A204.1 (cell line): ENCODE data around the gene MET.
"Not testable (repeated sequence)": the region's sequence is repeated elsewhere in the genome, so short reads cannot be mapped to it uniquely, and the experiment has no call there.

ENCODE experiments used
- FAIRE-seq: peaks from 2 replicates; lab custom pipeline; 2012; peaks lifted over from hg19 to GRCh38; lab: Jason Lieb, UNC

The MET gene

GRCh38 chr7:116728413-116728812, 56.4 kb downstream of the MET start:
- no peak for FAIRE-seq

DNA sequence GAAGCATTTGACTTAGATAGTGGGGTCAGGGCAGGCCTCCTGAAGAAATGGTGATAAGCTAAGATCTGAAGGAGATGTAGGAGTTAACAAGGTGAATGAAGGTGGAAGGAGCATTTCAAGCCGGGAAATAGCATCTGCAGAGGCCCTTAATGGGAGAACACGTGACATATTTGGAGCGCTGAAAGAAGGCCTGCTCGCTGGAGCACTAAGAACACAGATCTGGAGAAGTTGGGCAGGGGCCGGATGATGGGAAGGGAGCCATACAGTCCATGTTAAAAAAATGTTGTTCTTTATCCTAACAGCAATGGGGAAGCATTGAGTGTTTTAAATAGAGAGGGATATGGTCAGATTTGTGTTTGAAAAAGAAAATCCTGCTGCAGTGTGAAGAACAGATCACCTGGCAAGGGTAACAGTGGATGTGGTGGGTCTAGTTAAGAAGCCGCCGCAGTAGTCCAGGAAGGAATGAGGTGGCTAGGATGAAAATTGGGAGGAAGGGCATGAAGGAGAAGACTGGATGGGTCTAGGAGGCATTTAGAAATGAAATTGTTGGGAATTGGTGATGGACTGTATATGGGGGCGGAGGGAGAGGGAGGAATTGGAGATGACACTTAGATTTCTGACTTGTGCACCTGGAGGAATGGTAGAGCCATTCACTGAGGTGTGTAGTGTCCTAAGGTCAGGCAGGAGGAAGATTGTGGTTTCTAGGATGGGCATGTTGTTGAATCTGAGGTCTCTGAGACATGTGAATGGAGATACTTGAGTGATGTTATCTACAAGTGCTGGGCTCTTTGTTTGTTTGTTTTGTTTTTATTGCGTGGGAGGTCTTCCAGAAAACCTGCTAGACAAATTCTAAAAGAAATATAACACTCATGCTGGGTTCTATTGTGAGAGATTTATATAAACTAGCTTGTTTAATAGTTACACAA, 58.4 kb downstream of the MET start:
- FAIRE-seq, result no peak

DNA sequence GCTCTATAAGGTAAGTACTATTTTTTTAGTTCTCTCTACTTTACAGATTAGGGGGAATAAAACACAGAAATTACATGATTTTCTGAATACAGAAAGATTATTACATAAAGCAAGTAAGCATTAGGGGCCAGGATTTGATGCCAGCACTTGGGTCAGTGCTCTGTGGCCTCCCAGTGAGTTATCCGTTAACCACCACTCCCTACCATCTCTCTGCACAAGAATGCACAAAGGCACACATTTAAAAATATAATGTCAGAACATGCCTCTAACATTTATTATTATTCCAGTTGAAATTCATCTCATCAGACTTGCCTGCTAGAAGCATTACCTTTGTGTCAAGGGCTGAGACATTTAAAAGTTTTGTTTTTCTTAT, 59.0 kb downstream of the MET start:
- FAIRE-seq, result no peak

- no peak for FAIRE-seq
Measured at GRCh38 chr7:116731445-116732335, 59.7 kb downstream of the MET start.

- FAIRE-seq, result no peak
Measured at GRCh38 chr7:116732788-116733694, 61.0 kb downstream of the MET start.

DNA sequence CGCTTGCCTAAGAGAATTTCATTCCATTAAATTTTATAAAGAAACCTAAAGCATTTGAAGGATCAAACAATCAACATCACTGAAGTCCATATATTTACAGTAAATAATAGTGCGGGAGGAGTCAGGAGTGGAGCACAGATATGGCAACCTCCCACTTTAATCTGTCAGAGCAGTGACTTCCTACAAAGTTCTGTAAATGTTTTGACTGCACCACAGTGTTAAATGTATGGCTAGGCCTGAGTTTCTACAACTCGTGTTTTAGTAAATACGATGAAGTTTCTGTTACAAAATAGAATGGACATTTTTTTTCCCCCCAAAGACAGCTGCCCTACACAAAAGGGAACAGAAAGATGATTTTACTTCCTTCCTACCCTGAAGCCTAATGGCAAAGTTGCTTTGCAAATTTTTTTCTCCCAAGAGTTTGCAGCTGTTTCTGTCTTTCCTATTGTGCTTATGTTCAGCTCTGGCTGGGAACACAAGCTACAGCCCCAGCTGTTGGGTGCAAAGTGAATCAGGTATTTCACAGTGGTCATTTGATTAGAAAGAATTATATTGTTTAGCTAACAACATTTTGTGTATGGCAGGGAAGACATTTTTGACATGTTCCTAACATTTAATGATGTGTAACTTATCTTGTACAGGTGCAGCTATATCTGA, 62.1 kb downstream of the MET start:
- no peak for FAIRE-seq

DNA sequence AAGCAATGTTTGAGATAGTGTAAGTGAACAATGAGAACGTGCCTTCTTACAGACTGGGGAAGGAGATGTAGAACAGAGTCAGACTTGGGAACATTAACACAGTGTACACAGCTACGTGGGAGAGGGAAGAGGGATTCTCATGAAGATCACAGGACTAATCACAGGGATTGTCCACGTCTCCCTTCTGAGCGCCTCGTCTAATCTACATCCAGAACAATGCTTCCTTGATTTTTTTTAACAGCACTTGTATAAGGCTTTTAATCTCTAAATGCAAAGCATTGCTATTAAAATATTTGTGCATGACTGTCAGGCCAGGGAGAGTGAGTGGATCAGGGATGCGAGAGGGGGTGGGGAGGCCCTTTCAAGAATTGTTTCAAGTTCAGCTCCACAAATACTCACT, 62.7 kb downstream of the MET start:
- FAIRE-seq, result no peak

- no peak for FAIRE-seq
Measured at GRCh38 chr7:116736927-116737715, 65.1 kb downstream of the MET start.

DNA sequence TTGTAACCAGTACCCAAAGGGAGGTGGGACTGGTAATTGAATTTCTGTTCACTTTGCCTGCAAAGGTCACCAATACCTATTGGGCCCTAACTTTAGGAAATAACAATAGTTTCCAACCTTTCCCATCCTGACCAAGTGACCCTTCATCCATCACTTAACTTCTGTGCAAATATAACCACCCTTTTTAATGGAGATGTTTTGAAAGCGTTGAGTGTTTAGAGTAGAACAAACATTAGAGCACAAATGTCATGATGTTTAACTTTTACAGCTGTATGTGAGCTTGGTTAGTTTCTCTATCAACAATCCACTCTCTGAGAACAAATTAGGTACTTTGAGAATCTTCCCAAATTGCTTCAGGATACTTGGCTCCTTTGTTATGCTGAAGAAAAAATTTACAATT, 66.4 kb downstream of the MET start:
- no peak for FAIRE-seq

GRCh38 chr7:116739307-116739706, 67.3 kb downstream of the MET start:
- FAIRE-seq, result no peak

GRCh38 chr7:116740231-116740630, 68.2 kb downstream of the MET start:
- FAIRE-seq, result no peak

DNA sequence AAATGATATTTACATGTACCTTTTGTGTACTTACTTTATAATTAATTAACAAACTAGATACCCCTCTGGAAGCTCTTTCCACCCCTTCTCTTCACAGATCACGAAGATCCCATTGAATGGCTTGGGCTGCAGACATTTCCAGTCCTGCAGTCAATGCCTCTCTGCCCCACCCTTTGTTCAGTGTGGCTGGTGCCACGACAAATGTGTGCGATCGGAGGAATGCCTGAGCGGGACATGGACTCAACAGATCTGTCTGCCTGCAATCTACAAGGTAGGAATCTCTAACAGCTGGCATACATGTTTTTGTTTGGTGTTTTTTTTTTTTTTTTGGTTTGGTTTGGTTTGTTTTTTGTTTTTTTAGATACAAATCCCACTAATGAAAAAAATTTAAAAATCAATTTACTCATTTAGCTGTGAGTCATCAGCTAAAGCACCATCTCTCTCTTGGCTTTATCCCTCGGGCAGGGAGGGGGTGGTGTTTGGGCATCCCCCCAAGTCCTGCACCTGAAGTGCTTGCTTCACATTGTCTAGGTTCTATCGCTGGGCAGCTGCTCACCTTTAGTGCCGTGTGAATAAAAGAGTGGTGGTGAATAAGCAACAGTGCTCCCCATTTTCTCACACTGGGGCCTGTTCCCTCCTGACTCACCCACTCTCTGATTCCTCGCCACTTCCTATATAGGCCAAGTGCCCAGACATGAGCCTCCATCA, 68.9 kb downstream of the MET start:
- no peak for FAIRE-seq

DNA sequence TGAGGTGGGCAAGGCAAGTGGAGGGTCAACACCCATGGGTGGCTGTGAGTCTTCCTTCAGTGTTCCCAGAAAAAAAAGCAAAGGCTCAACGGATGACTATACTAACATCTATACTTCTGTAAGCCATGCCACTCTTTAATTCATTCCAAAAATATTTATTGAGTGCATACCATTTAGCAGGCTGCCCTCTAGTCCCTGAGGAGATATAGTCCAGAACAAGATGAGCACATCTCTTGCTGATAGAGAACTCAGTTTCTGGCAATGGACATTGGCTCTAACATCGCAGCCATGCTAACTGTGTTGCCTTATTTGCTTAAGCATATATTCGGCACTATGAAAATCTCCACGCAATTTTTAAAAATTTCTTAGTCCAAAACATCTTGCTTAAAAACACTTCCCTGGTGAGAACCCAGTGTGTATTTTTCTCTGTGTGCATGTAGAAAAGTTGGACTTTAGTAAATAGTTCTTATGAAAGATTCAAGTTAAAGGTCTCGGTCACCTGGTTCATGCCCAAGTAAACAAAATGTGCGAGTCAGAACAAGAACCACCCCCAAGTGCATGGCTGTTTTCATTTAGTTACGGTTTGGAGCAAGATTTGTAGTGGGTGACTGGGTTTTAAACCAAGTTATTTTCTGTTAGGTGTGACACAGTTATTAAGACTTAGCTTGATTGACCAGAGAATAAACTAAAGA, 69.8 kb downstream of the MET start:
- FAIRE-seq, result no peak

- no peak for FAIRE-seq
Measured at GRCh38 chr7:116742641-116743040, 70.6 kb downstream of the MET start.

DNA sequence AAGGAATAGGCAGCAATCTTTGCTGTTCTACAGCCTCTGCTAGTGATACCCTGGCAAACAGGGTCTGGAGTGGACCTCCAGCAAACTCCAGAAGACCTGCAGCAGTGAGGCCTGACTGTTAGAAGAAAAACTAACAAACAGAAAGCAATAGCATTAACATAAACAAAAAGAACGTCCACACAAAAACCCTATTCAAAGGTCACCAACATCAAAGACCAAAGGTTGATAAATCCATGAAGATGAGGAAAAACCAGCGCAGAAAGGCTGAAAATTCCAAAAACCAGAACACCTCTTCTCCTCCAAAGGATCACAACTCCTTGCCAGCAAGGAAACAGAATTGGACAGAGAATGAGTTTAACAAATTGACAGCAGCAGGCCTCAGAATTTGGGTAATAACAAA, 71.8 kb downstream of the MET start:
- FAIRE-seq, result not testable (repeated sequence)

GRCh38 chr7:116746388-116746787, 74.4 kb downstream of the MET start:
- not testable (repeated sequence) for FAIRE-seq

DNA sequence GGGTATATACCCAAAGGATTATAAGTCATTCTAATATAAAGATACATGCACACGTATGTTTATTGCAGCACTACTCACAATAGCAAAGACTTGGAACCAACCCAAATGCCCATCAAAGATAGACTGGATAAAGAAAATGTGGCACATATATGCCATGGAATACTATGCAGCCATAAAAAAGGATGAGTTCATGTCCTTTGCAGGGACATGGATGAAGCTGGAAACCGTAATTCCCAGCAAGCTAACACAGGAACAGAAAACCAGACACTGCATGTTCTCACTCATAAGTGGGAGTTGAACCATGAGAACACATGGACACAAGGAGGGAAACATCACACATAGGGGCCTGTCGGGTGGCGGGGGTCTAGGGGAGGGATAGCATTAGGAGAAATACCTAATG, 79.1 kb downstream of the MET start:
- not testable (repeated sequence) for FAIRE-seq

GRCh38 chr7:116752305-116753074, 80.5 kb downstream of the MET start:
- no peak for FAIRE-seq

DNA sequence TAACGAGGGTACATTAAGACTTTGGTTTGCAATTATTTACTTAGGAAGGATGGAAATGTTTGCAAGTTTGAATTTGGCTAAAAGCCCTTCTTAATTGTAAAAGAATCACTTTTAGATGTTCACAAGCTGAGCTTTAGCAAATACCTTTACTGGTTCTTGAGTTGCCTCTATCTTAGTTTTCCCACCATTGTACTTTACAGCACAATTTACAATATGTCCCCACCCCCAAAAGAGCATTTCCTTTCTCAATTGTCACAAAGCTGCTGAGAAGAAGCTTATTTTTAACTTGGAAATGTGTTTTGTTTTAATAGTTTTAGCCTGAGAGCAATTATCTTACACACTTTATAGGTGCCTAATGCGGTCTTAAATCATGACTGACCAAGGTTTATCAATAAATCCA, 81.1 kb downstream of the MET start:
- FAIRE-seq, result no peak
